DOHH2 (cell line): ENCODE results near the gene RNPS1.

ENCODE experiments used
- H3F3A ChIP-seq: fragments of 200-600 bp; sonication (generic), shearing (Covaris generic); 2 replicates; pipeline ENCODE4 v1.6.0; 2016; ENCODE audit warnings: antibody characterized with exemption, mild to moderate bottlenecking; ENCODE audit not compliant: control insufficient read depth, insufficient read depth
- H3K27ac ChIP-seq: fragments of 200-600 bp; sonication (generic); 2 replicates; pipeline ENCODE4 v1.5.1; 2014; ENCODE audit warnings: low read depth, mild to moderate bottlenecking, low read length, moderate library complexity
- H3K27me3 ChIP-seq: fragments of 200-600 bp; sonication (generic); 2 replicates; pipeline ENCODE4 v1.6.1; 2014; ENCODE audit warnings: mild to moderate bottlenecking, low read length, mixed read lengths; ENCODE audit not compliant: control insufficient read depth
- H3K36me3 ChIP-seq: fragments of 200-600 bp; sonication (generic); 2 replicates; pipeline ENCODE4 v1.6.1; 2014; ENCODE audit warnings: mild to moderate bottlenecking, low read length, moderate library complexity, mixed read lengths; ENCODE audit not compliant: control insufficient read depth
- H3K4me1 ChIP-seq: fragments of 200-600 bp; sonication (generic); 2 replicates; pipeline ENCODE4 v1.6.1; 2014; ENCODE audit warnings: mild to moderate bottlenecking, low read length, mixed read lengths; ENCODE audit not compliant: control insufficient read depth
- H3K4me2 ChIP-seq: fragments of 200-600 bp; sonication (generic); 2 replicates; pipeline ENCODE4 v1.6.0; 2014; ENCODE audit warnings: mild to moderate bottlenecking, low read length, moderate library complexity
- H3K4me3 ChIP-seq: fragments of 200-600 bp; sonication (generic); 2 replicates; pipeline ENCODE4 v1.5.1; 2014; ENCODE audit warnings: mild to moderate bottlenecking, low read length, mixed read lengths
- H3K79me2 ChIP-seq: fragments of 200-600 bp; sonication (generic); 2 replicates; pipeline ENCODE4 v1.6.1; 2014; ENCODE audit warnings: mild to moderate bottlenecking, low read length, mixed read lengths; ENCODE audit not compliant: control insufficient read depth
- H3K9me2 ChIP-seq: fragments of 200-600 bp; sonication (generic); replicated peaks from 2 replicates; pipeline ENCODE4 v1.6.1; 2014; ENCODE audit warnings: mild to moderate bottlenecking, low read length, mixed read lengths; ENCODE audit not compliant: control insufficient read depth
- H3K9me3 ChIP-seq: fragments of 200-600 bp; sonication (generic); 2 replicates; pipeline ENCODE4 v1.6.1; 2014; ENCODE audit warnings: antibody characterized with exemption, low read length, mixed read lengths; ENCODE audit not compliant: control insufficient read depth, insufficient read depth
- H4K20me1 ChIP-seq: fragments of 200-600 bp; sonication (generic); 2 replicates; pipeline ENCODE4 v1.6.0; 2014; ENCODE audit warnings: low read depth, mild to moderate bottlenecking, antibody characterized with exemption, low read length, moderate library complexity; ENCODE audit not compliant: control insufficient read depth, insufficient read depth
- CTCF ChIP-seq: fragments of 200-600 bp; sonication (generic); IDR thresholded peaks from one replicate; pipeline ENCODE4 v1.5.1; 2014; ENCODE audit warnings: antibody characterized with exemption, mild to moderate bottlenecking, low read depth, low read length; ENCODE audit not compliant: poor library complexity, severe bottlenecking
- EZH2phosphoT487 ChIP-seq: fragments of 200-600 bp; sonication (generic); IDR thresholded peaks from 2 replicates; pipeline ENCODE4 v1.6.1; 2017; ENCODE audit warnings: borderline replicate concordance, mild to moderate bottlenecking, antibody characterized with exemption, low read length, moderate library complexity, mixed read lengths

RNPS1 gene

GRCh38 chr16:2284001-2284770, 16.3 kb upstream of the RNPS1 start:
- Histone ChIP-seq H3K27ac (no peak overlapping the region), H3K4me3 (no peak overlapping the region), H3K9me2 (no peaks in the 10 kb centered on the region), H3F3A (no peaks in the 10 kb centered on the region), H3K36me3 (no peaks in the 10 kb centered on the region), H3K4me2 (no peak overlapping the region), H3K27me3 (peaks cover 3% of the 10 kb centered on the region; the same call in 1 of the 2 replicates), H3K4me1 (no peaks in the 10 kb centered on the region), H3K79me2 (no peaks in the 10 kb centered on the region), H4K20me1 (no peaks in the 10 kb centered on the region), H3K9me3 (no peaks in the 10 kb centered on the region)
- TF ChIP-seq CTCF (no peak), EZH2phosphoT487 (no peak)

GRCh38 chr16:2282866-2283555, 15.1 kb upstream of the RNPS1 start:
- Histone ChIP-seq H3K4me3 (no peak overlapping the region), H3K79me2 (no peaks in the 10 kb centered on the region), H3F3A (no peaks in the 10 kb centered on the region), H3K9me2 (no peaks in the 10 kb centered on the region), H3K27ac (no peak overlapping the region), H3K27me3 (peaks cover 3% of the 10 kb centered on the region; the same call in 1 of the 2 replicates), H3K4me2 (no peak overlapping the region), H3K4me1 (no peaks in the 10 kb centered on the region), H3K36me3 (no peaks in the 10 kb centered on the region), H3K9me3 (no peaks in the 10 kb centered on the region), H4K20me1 (no peaks in the 10 kb centered on the region)
- no peak for TF ChIP-seq EZH2phosphoT487

- Histone ChIP-seq H3F3A (no peaks in the 10 kb centered on the region), H3K27me3 (peaks cover 3% of the 10 kb centered on the region; the same call in 1 of the 2 replicates), H3K27ac (no peak overlapping the region), H3K4me1 (no peaks in the 10 kb centered on the region), H3K9me2 (no peaks in the 10 kb centered on the region), H3K36me3 (no peaks in the 10 kb centered on the region), H3K4me3 (no peak overlapping the region), H3K9me3 (no peaks in the 10 kb centered on the region), H3K79me2 (no peaks in the 10 kb centered on the region), H4K20me1 (no peaks in the 10 kb centered on the region), H3K4me2 (no peak overlapping the region)
- no peak for TF ChIP-seq EZH2phosphoT487
- TF ChIP-seq CTCF, result no peak
These were observed 14.3 kb upstream of the RNPS1 start for GRCh38 chr16:2282262-2282661.
